ENCODE results near the gene ARHGAP1. TPM values are rescaled to one million over a fixed set of nuclear protein-coding genes. Genes with fewer than 3 reads are reported as not detected.
"Not testable (repeated sequence)": the region's sequence is repeated elsewhere in the genome, so short reads cannot be mapped to it uniquely, and the experiment has no call there.

Gene ARHGAP1
- polyA plus RNA-seq, 1 donor = 59.7 TPM

DNA sequence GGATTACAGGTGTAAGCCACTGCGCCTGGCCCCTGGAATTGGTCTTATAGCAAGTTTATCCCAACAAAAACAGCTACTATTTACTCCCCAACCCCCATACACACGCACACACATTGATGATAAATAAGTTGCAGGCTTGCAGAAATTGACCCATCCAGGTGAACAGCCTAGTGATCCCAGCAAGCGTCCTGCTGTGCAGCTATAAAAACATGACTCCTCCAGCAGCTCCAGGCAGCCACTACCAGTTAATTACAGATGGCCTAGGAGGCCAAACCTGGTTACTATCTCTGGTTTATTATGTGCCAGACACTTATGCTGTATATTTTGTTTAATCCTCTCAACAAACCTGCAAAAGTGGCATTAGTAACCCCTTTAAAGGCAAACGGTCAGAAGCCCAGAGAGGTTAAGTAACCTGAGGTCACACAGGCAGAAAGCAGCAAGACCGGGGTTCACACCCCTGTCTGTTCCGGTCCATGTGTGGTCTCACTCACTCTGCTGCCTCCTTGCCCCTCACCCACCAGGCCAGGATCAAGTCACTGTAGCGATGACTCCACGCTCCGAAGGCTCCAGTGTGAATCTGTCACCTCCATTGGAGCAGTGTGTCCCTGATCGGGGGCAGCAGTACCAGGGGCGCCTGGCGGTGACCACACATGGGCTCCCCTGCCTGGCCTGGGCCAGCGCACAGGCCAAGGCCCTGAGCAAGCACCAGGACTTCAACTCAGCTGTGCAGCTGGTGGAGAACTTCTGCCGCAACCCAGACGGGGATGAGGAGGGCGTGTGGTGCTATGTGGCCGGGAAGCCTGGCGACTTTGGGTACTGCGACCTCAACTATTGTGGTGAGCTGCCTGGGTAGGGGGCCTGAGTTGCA, 25.2 kb upstream of the ARHGAP1 start:
- DNase-seq = no peak

DNA sequence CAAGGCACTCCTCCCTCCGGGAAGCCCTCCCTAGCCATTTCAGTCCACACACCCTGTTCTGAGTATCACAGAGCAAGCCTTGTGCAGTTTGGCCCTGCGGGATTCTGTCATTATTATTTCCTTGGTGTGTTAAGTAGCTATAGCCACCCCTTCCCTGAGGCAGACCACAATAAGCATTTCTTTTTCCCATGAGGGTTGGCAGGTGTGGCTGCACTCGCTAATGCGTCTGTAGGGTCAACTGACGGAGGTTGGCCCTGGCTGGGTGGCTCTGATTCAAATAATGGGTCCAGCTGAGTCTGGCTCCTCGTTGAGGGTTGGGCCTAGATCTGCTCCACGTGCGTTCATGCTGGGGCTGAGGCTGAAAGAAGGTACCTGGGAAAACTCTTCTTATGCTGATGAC, 23.7 kb upstream of the ARHGAP1 start:
- no peak for DNase-seq

DNA sequence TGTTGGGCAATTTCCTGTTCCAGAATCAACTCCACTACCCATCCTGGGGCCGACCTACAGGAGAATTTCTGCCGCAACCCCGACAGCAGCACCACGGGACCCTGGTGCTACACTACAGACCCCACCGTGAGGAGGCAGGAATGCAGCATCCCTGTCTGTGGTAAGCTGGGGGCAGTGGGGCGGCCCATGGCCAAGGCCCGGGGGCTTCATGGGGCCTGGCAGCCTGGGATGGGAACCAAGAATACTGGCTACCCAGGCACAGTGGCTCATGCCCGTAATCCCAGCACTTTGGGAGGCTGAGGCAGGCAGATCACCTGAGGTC, 22.9 kb upstream of the ARHGAP1 start:
- DNase-seq = no peak

DNA sequence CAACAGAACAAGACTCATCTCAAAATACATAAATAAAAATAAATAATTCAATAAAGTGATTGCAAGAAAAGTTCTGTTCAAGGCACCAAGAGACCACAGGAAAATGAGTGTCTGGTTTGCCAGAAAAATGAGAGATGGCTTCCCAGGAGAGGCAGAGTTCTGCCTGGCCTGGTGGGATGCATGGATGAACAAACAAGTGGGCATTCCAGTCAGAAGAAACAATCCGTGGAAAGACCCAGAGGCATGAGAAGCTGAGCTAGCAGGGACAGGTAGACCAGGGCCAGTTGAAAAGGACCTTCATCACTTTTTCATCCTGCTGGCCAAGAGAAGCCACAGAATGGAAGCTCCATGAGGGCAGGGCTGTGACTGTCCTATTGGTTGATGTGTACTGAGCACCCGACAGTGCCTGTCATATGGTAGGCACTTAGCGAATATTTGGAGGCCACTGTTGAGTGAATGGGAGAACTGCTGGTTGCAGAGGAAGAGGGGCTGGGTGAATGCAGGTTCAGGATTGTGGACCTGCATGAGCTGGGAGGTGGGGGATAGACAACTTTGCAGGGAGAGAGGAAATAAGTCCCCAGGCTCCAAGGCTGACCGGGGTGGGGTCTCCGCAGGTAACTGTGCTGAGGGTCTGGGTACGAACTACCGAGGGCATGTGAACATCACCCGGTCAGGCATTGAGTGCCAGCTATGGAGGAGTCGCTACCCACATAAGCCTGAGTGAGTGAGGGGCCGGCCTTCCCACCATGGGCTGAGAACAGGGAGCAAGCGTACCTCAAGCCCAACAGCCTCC, 22.3 kb upstream of the ARHGAP1 start:
- no peak for DNase-seq

DNA sequence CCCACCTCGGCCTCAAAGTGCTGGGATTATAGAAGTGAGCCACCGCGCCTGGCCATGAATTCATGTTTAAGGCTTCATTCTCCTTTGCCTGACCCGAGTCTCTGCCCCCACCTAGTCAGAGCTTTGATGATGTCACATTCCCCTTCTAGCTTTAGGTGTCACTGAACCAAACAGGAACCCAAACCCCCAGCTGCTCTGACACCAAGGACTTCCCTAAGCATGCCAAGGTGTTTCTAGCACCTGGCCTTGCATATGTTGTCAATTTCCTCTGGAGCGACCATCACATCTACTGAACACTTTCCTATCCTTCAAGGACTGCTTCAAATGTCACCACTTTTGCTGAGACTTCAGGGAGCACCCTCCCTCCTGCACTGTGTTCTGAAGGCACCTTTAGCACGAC, 20.9 kb upstream of the ARHGAP1 start:
- DNase-seq = no peak

DNA sequence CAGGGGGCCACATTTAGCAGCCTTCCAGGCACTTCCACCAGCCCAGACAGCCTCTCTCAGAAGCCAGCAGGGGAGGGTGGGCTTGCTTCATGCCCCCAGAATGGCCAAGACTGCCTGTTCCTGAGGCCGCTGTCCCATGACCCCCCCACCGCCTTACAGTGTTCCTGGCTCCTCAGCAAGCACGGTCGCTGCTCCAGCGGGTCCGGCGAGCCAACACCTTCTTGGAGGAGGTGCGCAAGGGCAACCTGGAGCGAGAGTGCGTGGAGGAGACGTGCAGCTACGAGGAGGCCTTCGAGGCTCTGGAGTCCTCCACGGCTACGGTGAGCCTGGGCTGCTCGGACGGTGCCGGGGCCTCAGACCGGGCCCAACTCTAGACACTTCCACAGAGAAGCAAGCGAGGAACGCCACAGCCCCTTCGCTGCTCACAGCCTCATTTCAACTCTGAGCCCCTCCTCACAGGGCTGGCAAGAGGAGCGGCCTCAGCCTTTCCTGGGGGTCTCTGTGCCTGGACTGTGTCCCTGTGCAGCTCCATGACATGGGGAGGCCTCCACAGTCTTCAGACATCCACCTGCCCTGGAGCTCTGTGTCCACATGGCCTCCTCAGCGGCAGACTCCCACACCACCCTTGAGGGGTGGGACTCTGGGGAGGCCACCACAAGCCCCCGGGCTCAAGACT, 19.3 kb upstream of the ARHGAP1 start:
- DNase-seq = no peak

DNA sequence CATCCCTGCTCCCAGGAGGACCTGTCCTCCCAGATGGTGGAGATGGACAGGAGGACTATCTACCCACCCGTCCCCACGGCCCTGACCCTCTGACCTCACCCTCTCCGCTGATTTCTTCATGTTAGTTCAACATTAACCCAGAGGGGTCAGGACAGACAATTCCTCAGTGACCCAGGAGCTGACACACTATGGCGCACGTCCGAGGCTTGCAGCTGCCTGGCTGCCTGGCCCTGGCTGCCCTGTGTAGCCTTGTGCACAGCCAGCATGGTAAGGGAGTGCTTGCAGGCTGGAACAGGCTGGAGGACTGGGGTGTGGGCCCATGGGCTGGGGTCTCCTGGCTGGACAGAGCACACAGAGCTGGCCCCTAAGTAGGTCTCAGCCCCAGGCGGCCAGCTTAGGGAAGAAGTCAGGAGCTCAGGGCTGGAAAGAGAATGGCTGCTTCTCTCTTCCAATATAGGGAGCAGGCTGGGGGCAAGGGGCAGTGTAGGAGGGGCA, 18.7 kb upstream of the ARHGAP1 start, which contains the start of gene F2:
TSS of gene F2 (plus strand) at position 166 of the 495 bp plus-strand sequence. CDS start at position 189, 23 bp downstream.
- no peak for DNase-seq

DNA sequence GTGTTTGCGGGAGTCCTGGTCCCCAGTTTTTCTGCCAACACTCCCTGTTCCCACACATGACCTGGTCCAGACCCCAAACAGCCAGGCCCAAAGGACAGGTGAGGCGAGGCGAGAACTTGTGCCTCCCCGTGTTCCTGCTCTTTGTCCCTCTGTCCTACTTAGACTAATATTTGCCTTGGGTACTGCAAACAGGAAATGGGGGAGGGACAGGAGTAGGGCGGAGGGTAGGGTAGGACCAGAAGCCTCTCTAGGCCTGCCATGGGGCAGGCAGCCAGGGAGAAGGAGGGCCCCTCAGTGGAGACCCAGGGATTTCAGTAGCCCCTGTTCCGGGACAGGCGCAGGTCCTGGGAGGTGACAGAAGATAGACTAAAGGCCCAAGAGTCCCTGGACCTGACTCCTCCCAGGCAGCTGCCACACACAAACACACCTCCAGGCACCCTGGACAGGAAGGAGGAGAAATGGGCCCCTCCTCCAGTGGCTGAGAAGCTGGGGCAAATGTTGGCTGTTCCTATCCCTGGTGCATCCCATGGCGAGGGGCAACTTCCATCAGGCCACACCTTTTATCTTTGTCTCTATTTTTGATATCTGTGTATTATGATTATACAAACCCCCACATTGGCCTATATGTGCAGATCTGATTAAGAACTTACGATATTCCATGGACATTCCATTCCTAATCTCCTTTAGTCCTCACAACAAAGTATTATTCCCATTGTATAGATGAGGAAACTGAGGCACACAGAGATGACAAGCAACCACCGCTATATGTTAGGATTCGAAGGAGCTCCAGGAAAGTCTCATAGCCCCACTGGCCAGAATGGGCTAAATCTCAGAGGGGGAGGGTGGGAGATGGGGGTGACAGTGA, 18.0 kb upstream of the ARHGAP1 start:
- no peak for DNase-seq

DNA sequence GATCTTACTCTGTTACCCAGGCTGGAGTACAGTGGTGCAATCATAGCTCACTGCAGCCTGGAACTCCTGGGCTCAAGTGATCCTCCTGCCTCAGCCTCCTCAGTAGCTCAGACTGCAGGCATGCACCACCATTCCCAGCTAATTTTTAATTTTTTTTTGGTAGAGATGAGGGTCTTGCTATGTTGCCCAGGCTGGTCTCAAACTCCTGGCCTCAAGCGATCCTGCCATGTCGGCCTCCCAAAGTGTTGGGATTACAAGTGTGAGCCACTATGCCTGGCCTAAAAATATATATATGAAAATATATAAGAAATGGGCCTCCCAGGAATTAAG, 17.4 kb upstream of the ARHGAP1 start:
- DNase-seq = not testable (repeated sequence)

DNA sequence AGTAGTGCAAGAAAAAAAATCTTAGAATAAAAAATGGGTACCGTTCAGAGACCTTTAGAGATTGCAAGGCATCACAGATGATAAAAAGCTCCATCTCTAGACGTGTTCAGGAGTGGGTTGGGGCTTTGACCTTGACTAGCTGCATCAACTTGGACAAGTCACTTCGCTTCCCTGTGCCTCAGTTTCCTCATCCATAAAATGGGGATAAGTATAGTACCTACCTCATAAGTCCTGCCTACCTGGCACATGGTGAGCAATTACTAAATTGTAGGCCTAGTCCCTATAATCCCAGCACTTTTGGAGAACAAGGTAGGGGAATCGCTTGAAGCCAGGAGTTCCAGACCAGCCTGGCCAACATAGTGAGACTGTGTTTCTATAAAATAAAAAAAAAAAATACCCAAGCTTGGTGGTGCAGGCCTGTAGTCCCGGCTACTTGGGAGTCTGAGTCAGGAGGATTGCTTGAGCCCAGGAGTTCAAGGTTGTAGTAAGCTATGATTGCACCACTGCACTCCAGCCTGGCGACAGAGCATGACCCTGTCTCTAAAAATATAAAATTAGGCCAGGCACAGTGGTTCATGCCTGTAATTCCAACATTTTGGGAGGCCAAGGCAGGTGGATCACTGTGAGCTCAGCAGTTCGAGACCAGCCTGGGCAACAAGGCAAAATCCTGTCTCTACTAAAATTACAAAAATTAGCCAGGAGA, 12.6 kb upstream of the ARHGAP1 start:
- no peak for DNase-seq

DNA sequence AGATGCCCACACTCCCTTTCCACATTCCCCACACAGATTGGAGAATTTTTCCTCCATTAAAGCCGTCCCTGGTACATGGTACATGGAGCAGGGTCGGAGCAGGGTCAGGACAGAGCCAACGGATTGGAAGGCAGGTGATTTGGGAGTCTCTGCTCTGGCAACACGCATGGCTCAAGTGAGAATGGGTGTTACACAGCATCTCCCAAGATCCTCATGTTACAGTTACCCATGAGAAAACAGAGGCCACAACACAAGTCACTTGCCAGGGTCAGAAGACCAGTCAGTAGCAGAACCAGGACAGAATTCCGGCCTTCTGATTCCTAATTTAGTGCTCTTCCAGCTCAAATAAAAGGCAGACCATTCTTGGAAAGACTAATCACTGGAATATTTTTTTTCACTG, 10.9 kb upstream of the ARHGAP1 start:
- DNase-seq = no peak

DNA sequence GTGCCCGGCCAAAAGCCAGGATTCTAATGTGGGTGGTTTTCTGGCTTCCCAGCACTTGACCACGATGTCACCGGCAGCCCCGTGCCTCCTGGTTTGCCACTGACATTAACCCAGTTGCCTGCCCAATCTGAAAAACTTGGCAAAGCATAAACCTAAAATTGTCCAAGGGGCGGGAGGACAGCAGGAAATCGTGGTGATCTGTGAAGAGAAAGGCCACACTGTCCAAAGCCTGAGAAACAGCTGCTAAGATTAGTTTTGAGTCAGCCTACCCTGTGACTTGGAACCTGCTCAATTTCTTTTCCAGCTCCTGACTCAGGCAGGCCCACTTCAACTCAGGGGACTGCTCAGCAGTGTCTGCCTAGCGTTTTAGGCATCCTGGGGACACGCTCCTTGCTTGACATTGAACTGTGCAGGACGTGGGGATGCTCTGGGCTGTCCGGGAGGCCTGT, 10.4 kb upstream of the ARHGAP1 start:
- no peak for DNase-seq

DNA sequence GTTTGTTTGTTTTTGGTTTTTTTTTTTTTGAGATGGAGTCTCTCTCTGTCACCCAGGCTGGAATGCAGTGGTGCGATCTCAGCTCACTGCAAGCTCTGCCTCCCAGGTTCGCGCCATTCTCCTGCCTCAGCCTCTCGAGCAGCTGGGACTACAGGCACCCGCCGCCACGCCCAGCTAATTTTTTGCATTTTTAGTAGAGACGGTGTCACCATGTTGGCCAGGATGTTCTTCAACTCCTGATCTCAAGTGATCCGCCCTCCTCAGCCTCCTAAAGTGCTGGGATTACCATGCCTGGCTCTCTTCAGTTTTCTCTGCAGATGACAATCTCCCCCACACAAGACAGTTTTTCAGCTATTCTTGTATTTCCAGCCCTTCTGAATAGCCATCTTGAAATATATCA, 8.9 kb upstream of the ARHGAP1 start:
- DNase-seq = not testable (repeated sequence)

DNA sequence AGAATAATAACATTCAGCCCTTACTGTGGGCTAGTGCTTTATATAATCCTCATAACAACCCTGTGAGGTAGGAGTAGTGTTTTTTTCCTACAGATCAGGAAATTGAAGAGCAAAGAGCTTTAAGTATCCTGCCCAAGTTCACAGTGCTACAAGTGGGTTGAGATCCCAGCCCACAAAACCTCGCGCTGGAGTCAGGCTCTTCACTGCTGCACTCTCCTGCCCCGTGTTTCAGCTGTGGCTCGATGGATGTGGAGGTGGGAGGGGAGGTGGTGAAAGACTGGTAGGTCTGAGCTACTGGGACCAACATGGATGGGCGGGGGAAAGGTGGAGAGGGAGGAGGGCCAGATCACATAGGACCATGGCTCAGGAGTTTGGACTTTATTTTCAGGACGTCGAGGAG, 6.5 kb upstream of the ARHGAP1 start:
- DNase-seq = no peak

DNA sequence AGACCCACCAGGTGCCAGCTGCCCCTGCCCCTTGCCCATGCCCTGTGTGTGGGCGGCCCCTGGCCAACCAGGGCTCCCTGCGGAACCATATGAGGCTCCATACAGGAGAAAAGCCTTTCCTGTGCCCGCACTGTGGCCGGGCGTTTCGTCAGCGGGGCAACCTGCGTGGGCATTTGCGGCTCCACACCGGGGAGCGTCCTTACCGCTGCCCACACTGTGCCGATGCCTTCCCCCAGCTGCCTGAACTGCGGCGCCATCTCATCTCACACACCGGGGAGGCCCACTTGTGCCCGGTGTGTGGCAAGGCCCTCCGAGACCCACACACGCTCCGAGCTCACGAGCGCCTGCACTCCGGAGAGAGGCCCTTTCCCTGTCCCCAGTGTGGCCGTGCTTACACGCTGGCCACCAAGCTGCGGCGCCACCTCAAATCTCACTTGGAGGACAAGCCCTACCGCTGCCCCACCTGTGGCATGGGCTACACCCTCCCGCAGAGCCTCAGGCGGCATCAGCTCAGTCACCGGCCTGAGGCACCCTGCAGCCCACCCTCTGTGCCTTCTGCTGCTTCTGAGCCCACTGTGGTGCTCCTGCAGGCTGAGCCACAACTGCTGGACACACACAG, 4.8 kb upstream of the ARHGAP1 start:
- DNase-seq = no peak

DNA sequence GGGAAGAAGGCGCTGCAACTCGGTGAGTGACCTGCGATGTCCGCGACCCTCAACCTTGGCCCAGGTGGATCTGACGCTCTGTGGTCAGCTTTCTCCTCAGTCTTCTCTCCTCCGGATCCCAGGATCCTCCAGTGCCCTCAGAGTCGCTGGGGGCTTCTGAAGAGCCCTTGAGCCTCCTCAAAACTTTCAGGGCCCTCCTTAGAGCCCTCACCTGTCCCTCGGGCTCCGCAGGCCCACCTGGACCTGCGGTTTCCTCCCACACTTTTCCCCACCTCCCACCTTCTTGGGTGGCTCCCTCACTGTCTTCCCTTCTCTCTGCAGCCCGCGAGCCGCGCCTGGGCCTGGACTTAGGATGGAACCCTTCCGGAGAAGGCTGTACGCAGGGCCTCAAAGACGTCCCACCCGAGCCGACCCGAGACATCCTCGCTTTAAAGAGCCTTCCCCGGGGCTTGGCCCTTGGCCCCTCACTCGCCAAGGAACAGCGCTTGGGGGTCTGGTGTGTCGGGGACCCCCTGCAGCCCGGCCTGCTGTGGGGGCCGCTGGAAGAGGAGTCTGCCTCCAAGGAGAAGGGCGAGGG, 747 bp upstream of the ARHGAP1 start:
- no peak for DNase-seq

DNA sequence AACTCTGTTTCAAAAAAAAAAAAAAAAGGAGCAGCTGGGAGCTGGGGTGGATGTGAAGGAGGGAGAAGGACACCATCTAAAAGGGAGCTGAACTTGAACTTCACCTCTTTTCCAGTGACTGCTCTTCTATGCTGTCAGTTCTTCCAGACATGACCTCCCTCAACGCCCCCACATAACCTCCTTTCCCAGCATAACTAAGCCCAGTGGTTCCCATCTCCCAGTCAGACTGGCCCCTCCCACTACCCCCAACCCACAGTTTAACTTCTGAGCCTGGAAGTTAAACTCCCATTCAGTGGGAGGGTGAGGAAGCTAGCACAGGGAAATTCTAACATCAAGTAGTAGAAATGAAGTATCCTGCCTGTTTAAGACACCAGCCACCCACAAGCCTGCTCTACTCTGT, 1.8 kb downstream of the ARHGAP1 start:
- no peak for DNase-seq

DNA sequence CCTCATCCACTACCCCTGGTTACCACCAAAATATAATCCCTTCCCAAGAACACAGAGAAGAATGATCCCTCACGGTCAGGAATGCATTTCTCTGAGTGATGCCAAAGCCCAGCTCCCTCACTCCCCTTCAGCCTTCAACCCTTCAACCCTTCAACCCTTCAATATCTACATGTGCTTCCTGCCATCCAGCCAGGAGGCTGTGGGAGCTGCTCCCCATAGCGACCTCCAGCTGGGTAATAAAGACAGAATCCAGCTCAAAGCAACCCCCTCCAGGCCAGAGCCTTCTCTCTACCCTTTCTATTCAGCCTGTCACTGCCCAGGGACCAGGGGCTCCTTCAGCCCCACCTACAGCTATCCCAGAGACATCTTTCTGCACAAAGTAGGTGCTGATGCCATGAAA, 2.7 kb downstream of the ARHGAP1 start:
- no peak for DNase-seq

DNA sequence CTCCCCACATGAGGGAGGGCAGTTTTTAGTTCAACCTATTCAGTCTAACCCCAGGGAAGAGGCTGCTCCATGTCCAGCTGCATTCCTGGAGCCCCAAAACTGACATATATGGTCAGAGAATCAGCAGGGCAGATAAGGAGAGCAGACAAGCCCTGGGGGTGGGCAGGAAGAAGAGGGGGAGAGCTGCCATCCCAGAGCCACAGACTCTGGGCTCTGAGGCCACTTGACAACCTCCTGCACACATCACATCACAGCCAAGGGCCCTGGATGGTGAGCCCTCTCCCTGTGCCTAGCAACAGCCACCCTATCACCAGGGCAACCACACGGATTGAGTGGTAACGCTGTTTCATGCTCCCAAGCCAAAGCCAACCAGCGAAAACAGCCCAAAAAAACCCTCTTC, 3.1 kb downstream of the ARHGAP1 start:
- no peak for DNase-seq

DNA sequence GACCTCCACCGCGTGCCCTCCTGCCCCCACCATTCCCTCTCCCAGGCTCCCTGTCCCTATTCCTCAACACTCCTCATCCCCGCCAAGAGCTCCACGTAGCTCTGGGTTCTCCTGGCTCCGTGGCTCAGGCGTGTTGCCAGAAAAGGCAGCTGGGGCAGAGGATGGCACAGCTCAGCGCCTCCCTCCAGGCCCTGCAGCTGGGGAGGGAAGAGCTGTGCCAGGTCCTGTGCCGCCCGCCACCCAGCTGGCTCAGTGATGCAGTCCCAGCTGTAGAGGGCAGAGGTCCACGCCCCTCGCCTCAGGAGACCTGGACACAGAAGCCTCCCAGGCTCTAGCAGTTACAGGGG, 4.2 kb downstream of the ARHGAP1 start:
- no peak for DNase-seq
